Measurements from ENCODE around the gene NQO1. TPM values are rescaled to one million over a fixed set of nuclear protein-coding genes. Genes with fewer than 3 reads are reported as not detected.

Gene NQO1
- total and polyA plus RNA-seq, 2 of the 13 experiments (the other 11 are each of a cell fraction or from before 2014, with no cell fraction given) = 464 to 1,060 TPM

DNA sequence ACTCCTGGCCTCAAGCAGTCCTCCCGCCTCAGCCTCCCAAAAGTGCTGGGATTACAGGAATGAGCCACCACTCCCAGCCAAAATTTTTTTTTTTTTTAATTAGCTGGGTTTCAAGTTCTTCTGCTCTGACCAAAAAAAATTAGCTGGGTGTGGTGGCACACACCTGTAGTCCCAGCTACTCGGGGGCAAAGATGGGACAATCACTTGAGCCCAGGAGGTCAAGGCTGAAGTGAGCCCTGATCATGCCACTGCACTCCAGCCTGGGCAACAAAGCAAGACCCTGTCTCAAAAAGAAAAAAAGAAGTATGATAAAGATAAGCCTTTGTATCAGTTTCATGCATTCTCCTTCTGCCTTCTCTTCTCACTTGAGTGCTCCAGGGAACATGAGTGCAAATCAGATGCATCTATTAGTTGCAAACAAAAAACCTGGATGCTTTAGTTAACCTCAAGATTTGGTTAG, 1.9 kb downstream of the NQO1 start (continued):
- TF ChIP-seq, protein P1, sequence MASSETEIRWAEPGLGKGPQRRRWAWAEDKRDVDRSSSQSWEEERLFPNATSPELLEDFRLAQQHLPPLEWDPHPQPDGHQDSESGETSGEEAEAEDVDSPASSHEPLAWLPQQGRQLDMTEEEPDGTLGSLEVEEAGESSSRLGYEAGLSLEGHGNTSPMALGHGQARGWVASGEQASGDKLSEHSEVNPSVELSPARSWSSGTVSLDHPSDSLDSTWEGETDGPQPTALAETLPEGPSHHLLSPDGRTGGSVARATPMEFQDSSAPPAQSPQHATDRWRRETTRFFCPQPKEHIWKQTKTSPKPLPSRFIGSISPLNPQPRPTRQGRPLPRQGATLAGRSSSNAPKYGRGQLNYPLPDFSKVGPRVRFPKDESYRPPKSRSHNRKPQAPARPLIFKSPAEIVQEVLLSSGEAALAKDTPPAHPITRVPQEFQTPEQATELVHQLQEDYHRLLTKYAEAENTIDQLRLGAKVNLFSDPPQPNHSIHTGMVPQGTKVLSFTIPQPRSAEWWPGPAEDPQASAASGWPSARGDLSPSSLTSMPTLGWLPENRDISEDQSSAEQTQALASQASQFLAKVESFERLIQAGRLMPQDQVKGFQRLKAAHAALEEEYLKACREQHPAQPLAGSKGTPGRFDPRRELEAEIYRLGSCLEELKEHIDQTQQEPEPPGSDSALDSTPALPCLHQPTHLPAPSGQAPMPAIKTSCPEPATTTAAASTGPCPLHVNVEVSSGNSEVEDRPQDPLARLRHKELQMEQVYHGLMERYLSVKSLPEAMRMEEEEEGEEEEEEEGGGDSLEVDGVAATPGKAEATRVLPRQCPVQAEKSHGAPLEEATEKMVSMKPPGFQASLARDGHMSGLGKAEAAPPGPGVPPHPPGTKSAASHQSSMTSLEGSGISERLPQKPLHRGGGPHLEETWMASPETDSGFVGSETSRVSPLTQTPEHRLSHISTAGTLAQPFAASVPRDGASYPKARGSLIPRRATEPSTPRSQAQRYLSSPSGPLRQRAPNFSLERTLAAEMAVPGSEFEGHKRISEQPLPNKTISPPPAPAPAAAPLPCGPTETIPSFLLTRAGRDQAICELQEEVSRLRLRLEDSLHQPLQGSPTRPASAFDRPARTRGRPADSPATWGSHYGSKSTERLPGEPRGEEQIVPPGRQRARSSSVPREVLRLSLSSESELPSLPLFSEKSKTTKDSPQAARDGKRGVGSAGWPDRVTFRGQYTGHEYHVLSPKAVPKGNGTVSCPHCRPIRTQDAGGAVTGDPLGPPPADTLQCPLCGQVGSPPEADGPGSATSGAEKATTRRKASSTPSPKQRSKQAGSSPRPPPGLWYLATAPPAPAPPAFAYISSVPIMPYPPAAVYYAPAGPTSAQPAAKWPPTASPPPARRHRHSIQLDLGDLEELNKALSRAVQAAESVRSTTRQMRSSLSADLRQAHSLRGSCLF (CRISPR knock-in tag; IDR thresholded peaks at IDR 0.05; ENCODE audit: borderline replicate concordance) = 0 out of 2 replicates have a peak, but pooled peaks have one; percentile 1
- TF ChIP-seq ZNF354B (CRISPR knock-in tag; IDR thresholded peaks at IDR 0.05) (0 out of 2 replicates have a peak, but pooled peaks have one; percentile 9), ZFX (CRISPR knock-in tag; IDR thresholded peaks at IDR 0.05; ENCODE audit: low read depth) (no peak), BHLHE40 (IDR thresholded peaks at IDR 0.05; ENCODE audit: low read length) (no peak), ZNF367 (CRISPR knock-in tag; IDR thresholded peaks at IDR 0.05; ENCODE audit: borderline replicate concordance) (no peak), ZNF564 (CRISPR knock-in tag; IDR thresholded peaks at IDR 0.05) (0 out of 2 replicates have a peak, but pooled peaks have one; percentile 36), POLR2AphosphoS5 (IDR thresholded peaks at IDR 0.05; ENCODE audit: low read depth, low read length) (no peak; the same call in 1 of the 2 replicates), ZNF121 (CRISPR knock-in tag; IDR thresholded peaks at IDR 0.05) (peak; percentile 97), NR2F6 (IDR thresholded peaks at IDR 0.05) (0 out of 2 replicates have a peak, but pooled peaks have one; percentile 9), NR2F6 (CRISPR knock-in tag; IDR thresholded peaks at IDR 0.05) (0 out of 2 replicates have a peak, but pooled peaks have one; percentile 15), SNAI1 (CRISPR knock-in tag; IDR thresholded peaks at IDR 0.05; ENCODE audit: borderline replicate concordance) (no peak), ZNF431 (CRISPR knock-in tag; IDR thresholded peaks at IDR 0.05; ENCODE audit: borderline replicate concordance, low read depth) (no peak), ZNF546 (CRISPR knock-in tag; conservative IDR thresholded peaks at IDR 0.05) (0 out of 2 replicates have a peak, but pooled peaks have one; percentile 45), PHF20 (CRISPR knock-in tag; IDR thresholded peaks at IDR 0.05) (0 out of 2 replicates have a peak, but pooled peaks have one; percentile 8)
- TF ChIP-seq, protein P2, sequence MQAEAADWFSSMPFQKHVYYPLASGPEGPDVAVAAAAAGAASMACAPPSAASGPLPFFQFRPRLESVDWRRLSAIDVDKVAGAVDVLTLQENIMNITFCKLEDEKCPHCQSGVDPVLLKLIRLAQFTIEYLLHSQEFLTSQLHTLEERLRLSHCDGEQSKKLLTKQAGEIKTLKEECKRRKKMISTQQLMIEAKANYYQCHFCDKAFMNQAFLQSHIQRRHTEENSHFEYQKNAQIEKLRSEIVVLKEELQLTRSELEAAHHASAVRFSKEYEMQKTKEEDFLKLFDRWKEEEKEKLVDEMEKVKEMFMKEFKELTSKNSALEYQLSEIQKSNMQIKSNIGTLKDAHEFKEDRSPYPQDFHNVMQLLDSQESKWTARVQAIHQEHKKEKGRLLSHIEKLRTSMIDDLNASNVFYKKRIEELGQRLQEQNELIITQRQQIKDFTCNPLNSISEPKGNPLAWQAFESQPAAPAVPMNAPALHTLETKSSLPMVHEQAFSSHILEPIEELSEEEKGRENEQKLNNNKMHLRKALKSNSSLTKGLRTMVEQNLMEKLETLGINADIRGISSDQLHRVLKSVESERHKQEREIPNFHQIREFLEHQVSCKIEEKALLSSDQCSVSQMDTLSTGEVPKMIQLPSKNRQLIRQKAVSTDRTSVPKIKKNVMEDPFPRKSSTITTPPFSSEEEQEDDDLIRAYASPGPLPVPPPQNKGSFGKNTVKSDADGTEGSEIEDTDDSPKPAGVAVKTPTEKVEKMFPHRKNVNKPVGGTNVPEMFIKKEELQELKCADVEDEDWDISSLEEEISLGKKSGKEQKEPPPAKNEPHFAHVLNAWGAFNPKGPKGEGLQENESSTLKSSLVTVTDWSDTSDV (CRISPR knock-in tag; IDR thresholded peaks at IDR 0.05) = 0 out of 2 replicates have a peak, but pooled peaks have one; percentile 57
- TF ChIP-seq, protein P3, sequence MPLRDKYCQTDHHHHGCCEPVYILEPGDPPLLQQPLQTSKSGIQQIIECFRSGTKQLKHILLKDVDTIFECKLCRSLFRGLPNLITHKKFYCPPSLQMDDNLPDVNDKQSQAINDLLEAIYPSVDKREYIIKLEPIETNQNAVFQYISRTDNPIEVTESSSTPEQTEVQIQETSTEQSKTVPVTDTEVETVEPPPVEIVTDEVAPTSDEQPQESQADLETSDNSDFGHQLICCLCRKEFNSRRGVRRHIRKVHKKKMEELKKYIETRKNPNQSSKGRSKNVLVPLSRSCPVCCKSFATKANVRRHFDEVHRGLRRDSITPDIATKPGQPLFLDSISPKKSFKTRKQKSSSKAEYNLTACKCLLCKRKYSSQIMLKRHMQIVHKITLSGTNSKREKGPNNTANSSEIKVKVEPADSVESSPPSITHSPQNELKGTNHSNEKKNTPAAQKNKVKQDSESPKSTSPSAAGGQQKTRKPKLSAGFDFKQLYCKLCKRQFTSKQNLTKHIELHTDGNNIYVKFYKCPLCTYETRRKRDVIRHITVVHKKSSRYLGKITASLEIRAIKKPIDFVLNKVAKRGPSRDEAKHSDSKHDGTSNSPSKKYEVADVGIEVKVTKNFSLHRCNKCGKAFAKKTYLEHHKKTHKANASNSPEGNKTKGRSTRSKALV (CRISPR knock-in tag; IDR thresholded peaks at IDR 0.05) = no peak
- TF ChIP-seq, protein P4, sequence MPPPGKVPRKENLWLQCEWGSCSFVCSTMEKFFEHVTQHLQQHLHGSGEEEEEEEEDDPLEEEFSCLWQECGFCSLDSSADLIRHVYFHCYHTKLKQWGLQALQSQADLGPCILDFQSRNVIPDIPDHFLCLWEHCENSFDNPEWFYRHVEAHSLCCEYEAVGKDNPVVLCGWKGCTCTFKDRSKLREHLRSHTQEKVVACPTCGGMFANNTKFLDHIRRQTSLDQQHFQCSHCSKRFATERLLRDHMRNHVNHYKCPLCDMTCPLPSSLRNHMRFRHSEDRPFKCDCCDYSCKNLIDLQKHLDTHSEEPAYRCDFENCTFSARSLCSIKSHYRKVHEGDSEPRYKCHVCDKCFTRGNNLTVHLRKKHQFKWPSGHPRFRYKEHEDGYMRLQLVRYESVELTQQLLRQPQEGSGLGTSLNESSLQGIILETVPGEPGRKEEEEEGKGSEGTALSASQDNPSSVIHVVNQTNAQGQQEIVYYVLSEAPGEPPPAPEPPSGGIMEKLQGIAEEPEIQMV (CRISPR knock-in tag; IDR thresholded peaks at IDR 0.05; ENCODE audit: low read depth) = no peak
- TF ChIP-seq, protein P5, sequence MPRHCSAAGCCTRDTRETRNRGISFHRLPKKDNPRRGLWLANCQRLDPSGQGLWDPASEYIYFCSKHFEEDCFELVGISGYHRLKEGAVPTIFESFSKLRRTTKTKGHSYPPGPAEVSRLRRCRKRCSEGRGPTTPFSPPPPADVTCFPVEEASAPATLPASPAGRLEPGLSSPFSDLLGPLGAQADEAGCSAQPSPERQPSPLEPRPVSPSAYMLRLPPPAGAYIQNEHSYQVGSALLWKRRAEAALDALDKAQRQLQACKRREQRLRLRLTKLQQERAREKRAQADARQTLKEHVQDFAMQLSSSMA (CRISPR knock-in tag; IDR thresholded peaks at IDR 0.05) = 0 out of 2 replicates have a peak, but pooled peaks have one; percentile 2

All from HepG2 (cell line).